Left kidney (tissue), 2 donors: ENCODE data around the gene WRNIP1. TPM values are rescaled to one million over a fixed set of nuclear protein-coding genes. Genes with fewer than 3 reads are reported as not detected.
A peak's percentile ranks its signal among the peaks of the same experiment; 100 is the strongest.

Experiments used
- DNase-seq: peaks from one replicate; pipeline ENCODE4 v3.0.0-alpha.2; 2013
- polyA plus RNA-seq: library from polyadenylated mRNA; unstranded; fragments of 120-200 nt; gene quantifications from one replicate; pipeline ENCODE4 v1.2.1, GENCODE V29; 2013; ENCODE audit not compliant: insufficient read length

Gene WRNIP1
- polyA plus RNA-seq, 1 donor, result 51.9 TPM

- peak; percentile 70 for DNase-seq
Measured at GRCh38 chr6:2738373-2738979, 26.7 kb upstream of the WRNIP1 start.

GRCh38 chr6:2739335-2739734 lies 25.9 kb upstream of the WRNIP1 start:
- no peak for DNase-seq

GRCh38 chr6:2740581-2740980 lies 24.6 kb upstream of the WRNIP1 start:
- DNase-seq, result no peak

GRCh38 chr6:2741756-2742155 lies 23.4 kb upstream of the WRNIP1 start:
- DNase-seq, result no peak

- no peak for DNase-seq
Measured at GRCh38 chr6:2743280-2744208, 21.6 kb upstream of the WRNIP1 start.

GRCh38 chr6:2744209-2744771 lies 20.9 kb upstream of the WRNIP1 start:
- DNase-seq, result no peak

GRCh38 chr6:2744778-2745177 lies 20.4 kb upstream of the WRNIP1 start:
- DNase-seq, result no peak

GRCh38 chr6:2745246-2745645 lies 19.9 kb upstream of the WRNIP1 start:
- DNase-seq, result no peak

- DNase-seq, result no peak
Measured at GRCh38 chr6:2746557-2747061, 18.6 kb upstream of the WRNIP1 start.

GRCh38 chr6:2748183-2748582 lies 17.0 kb upstream of the WRNIP1 start:
- no peak for DNase-seq

GRCh38 chr6:2749969-2750600 lies 15.1 kb upstream of the WRNIP1 start:
- peak; percentile 73 for DNase-seq

- DNase-seq, result no peak
Measured at GRCh38 chr6:2750832-2751231, 14.4 kb upstream of the WRNIP1 start, which contains the start of gene MYLK4. MYLK4 (minus strand) TSS chr6:2750922; CDS start chr6:2749294, 1,628 bp downstream.

GRCh38 chr6:2751871-2752270 lies 13.3 kb upstream of the WRNIP1 start:
- no peak for DNase-seq

- DNase-seq, result no peak
Measured at GRCh38 chr6:2752477-2753109, 12.6 kb upstream of the WRNIP1 start.

- no peak for DNase-seq
Measured at GRCh38 chr6:2753110-2753489, 12.1 kb upstream of the WRNIP1 start.

GRCh38 chr6:2753743-2754142 lies 11.4 kb upstream of the WRNIP1 start:
- no peak for DNase-seq

- DNase-seq, result no peak
Measured at GRCh38 chr6:2754393-2754792, 10.8 kb upstream of the WRNIP1 start.

GRCh38 chr6:2754911-2755310 lies 10.3 kb upstream of the WRNIP1 start:
- no peak for DNase-seq

- no peak for DNase-seq
Measured at GRCh38 chr6:2755456-2755855, 9.7 kb upstream of the WRNIP1 start.

- DNase-seq, result no peak
Measured at GRCh38 chr6:2756241-2756640, 9.0 kb upstream of the WRNIP1 start.

GRCh38 chr6:2756687-2757224 lies 8.4 kb upstream of the WRNIP1 start:
- DNase-seq, result no peak

- DNase-seq, result no peak
Measured at GRCh38 chr6:2758980-2759379, 6.2 kb upstream of the WRNIP1 start.
